IPS DF 6.9 (cell line): ENCODE data around the gene NDUFS7.

Experiments
- DNase-seq: peaks from one replicate; pipeline ENCODE4 v3.0.0-alpha.2; 2013; ENCODE audit warnings: low read depth, low spot score
- H3K27ac ChIP-seq: one replicate; pipeline ENCODE4 v1.5.1; 2013; ENCODE audit warnings: low read length, control low read depth
- H3K27me3 ChIP-seq: 2 replicates; pipeline ENCODE4 v1.6.1; 2013; ENCODE audit warnings: mild to moderate bottlenecking, low read length; ENCODE audit not compliant: control insufficient read depth, insufficient read depth
- H3K36me3 ChIP-seq: 2 replicates; pipeline ENCODE4 v1.6.1; 2013; ENCODE audit warnings: low read length; ENCODE audit not compliant: control insufficient read depth, insufficient read depth
- H3K4me1 ChIP-seq: 2 replicates; pipeline ENCODE4 v1.6.1; 2013; ENCODE audit warnings: low read length; ENCODE audit not compliant: control insufficient read depth, insufficient read depth
- H3K4me3 ChIP-seq: 2 replicates; pipeline ENCODE4 v1.5.1; 2013; ENCODE audit warnings: mild to moderate bottlenecking, low read length
- H3K9me3 ChIP-seq: 2 replicates; pipeline ENCODE4 v1.6.1; 2013; ENCODE audit warnings: low read length, inconsistent platforms; ENCODE audit not compliant: control insufficient read depth, insufficient read depth
- WGBS: extraction: QIAGEN DNeasy Blood & Tissue Kit; methylation state at CpG from one replicate; pipeline ENCODE4 v1.1.7; 2013; ENCODE audit warnings: mixed read lengths, missing lambda C conversion rate; ENCODE audit not compliant: insufficient read length, insufficient coverage; 5-methylcytosine and 5-hydroxymethylcytosine counted together

The NDUFS7 gene

DNA sequence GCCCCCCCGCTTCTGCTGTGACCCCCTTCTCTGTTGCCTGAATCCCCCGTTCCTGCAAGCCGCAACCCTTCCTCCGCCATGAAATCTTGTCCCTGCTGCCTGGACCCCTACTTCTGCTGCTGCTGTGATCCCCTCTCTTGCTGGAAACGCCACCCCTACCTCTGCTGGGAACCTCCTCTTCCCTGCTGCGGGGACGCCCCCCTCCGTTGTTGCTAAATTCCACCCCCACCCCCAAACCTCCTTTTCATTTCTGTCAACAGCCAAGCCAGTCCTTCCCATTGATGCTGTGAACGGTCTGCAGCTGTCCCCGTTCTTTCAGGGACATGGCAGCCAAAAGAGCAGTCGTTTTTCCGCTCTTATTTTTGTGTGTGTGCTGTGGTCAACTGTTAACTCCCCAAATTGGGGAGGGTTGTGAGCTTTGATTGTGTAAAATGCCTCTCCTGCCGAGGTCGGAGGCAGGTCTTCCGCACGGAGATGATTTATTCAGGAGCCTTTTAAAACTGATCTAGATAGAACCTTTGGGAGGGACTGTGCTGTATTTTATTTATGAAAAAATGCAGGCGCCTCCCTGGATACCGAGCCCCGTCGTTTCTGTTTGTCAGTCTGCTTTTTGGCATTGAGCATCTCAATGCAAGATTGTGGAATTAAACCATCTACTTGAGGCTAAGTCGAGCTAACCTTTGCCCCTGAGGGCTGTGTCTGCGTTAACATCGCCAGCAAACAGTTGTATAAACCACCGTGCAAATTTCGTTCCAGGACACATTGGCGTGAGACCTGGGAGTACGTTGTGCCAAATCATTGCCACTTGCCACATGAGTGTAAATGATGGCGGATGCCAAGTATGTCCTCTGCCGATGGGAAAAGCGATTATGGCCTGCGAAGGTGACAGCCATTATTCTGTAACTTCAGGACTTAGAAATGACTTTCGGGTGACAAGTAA is 27.9 kb upstream of the NDUFS7 start:
- no peaks in the 10 kb centered on the region for H3K4me1 ChIP-seq
- no peaks in the 10 kb centered on the region for H3K27me3 ChIP-seq
- peaks cover 12% of the 10 kb centered on the region for H3K36me3 ChIP-seq
- WGBS, result no CpG with 5 or more reads among the region's 32 CpGs
- no peak for DNase-seq
- H3K27ac ChIP-seq, result no peak overlapping the region
- H3K4me3 ChIP-seq, result peak overlapping the region; percentile 92; the same call in 1 of the 2 replicates
- no peaks in the 10 kb centered on the region for H3K9me3 ChIP-seq

DNA sequence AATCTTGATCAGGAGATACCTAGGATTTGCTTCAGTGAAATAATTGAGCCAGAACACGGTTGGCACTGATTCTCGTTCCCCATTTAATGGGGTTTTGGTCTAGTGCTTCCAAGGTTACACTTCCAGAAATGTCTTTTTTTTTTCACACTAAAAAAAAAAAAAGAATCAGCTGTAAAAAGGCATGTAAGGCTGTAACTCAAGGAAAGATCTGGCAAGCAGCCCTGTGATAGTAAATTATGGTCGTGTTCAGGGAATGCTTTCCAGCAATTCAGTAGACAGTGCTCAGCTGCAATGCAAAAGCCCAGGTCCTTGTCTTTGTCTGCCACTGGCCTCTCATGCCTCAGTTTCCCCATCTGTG is 27.2 kb upstream of the NDUFS7 start:
- Histone ChIP-seq H3K36me3 (peaks cover 12% of the 10 kb centered on the region), H3K4me1 (no peaks in the 10 kb centered on the region), H3K4me3 (no peak overlapping the region), H3K9me3 (no peaks in the 10 kb centered on the region), H3K27me3 (no peaks in the 10 kb centered on the region), H3K27ac (no peak overlapping the region)
- DNase-seq, result no peak
- WGBS, result no CpG with 5 or more reads among the region's 3 CpGs

DNA sequence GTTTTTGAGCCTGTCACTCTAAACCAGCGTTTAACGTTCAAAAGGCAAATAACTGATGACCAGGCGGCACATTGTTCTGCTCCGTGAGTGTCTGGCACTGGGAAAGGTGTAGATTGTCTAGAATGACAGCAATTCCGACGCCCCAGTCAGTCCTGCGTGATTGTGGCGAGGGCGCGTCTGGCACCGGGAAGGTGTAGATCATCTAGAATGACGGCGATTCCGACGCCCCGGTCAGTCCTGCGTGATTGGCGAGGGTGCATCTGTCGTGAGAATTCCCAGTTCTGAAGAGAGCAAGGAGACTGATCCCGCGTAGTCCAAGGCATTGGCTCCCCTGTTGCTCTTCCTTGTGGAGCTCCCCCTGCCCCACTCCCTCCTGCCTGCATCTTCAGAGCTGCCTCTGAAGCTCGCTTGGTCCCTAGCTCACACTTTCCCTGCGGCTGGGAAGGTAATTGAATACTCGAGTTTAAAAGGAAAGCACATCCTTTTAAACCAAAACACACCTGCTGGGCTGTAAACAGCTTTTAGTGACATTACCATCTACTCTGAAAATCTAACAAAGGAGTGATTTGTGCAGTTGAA is 26.1 kb upstream of the NDUFS7 start:
- Histone ChIP-seq H3K36me3 (peaks cover 15% of the 10 kb centered on the region), H3K4me1 (no peaks in the 10 kb centered on the region), H3K4me3 (no peak overlapping the region), H3K9me3 (no peaks in the 10 kb centered on the region), H3K27me3 (no peaks in the 10 kb centered on the region), H3K27ac (no peak overlapping the region)
- DNase-seq, result no peak
- WGBS, result no CpG with 5 or more reads among the region's 24 CpGs

DNA sequence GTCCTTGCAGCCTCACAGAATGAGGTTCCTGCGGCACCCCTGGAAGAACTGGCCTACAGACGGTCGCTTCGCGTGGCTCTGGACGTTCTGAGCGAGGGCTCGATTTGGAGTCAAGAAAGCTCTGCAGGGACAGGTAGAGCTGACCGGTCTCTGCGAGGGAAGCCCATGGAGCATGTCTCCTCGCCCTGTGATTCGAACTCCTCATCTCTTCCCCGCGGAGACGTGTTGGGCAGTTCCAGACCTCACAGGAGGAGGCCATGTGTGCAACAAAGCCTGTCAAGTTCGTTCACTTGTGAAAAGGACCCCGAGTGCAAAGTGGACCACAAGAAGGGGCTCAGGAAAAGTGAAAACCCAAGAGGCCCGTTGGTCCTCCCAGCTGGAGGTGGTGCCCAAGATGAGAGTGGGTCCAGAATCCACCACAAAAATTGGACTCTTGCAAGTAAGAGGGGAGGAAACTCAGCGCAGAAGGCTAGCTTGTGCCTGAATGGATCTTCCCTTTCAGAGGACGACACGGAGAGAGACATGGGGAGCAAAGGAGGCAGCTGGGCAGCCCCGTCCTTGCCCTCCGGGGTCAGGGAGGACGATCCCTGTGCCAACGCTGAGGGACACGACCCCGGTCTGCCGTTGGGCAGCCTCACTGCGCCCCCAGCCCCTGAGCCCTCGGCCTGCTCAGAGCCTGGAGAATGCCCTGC is 23.4 kb upstream of the NDUFS7 start:
- DNase-seq, result no peak
- H3K27ac ChIP-seq, result no peak overlapping the region
- H3K9me3 ChIP-seq, result no peaks in the 10 kb centered on the region
- no peak overlapping the region for H3K4me3 ChIP-seq
- H3K27me3 ChIP-seq, result no peaks in the 10 kb centered on the region
- no peaks in the 10 kb centered on the region for H3K4me1 ChIP-seq
- peaks cover 27% of the 10 kb centered on the region for H3K36me3 ChIP-seq
- no CpG with 5 or more reads among the region's 30 CpGs for WGBS

DNA sequence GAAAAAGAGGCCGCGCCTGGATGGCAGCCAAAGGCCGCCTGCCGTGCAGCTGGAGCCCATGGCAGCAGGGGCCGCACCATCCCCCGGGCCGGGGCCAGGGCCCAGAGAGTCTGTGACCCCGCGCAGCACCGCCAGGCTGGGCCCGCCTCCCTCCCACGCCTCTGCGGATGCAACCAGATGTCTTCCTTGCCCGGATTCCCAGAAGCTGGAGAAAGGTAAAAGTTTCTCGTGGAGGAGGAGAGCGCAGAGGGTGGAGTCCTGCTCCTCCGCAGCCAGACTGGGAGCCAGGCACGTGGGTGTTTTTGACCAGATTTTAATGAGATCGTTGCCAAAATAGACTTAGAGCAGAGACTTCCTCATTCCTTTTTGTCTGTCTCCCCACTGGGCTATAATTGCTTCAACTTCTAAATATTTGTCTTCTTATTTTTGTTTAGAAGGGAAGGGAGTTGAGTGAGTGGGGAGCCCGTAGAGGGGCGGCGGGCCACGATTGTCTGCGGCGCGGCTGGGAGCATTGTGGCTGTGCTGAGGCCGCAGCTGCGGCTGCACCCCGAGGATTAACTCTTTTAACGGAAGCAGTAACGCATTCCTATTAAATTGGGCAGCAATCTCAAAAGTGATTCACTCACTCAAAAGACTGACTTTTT is 22.8 kb upstream of the NDUFS7 start:
- no peak for DNase-seq
- Histone ChIP-seq H3K9me3 (no peaks in the 10 kb centered on the region), H3K4me1 (no peaks in the 10 kb centered on the region), H3K27ac (no peak overlapping the region), H3K4me3 (no peak overlapping the region), H3K27me3 (no peaks in the 10 kb centered on the region), H3K36me3 (peaks cover 33% of the 10 kb centered on the region)
- no CpG with 5 or more reads among the region's 31 CpGs for WGBS

DNA sequence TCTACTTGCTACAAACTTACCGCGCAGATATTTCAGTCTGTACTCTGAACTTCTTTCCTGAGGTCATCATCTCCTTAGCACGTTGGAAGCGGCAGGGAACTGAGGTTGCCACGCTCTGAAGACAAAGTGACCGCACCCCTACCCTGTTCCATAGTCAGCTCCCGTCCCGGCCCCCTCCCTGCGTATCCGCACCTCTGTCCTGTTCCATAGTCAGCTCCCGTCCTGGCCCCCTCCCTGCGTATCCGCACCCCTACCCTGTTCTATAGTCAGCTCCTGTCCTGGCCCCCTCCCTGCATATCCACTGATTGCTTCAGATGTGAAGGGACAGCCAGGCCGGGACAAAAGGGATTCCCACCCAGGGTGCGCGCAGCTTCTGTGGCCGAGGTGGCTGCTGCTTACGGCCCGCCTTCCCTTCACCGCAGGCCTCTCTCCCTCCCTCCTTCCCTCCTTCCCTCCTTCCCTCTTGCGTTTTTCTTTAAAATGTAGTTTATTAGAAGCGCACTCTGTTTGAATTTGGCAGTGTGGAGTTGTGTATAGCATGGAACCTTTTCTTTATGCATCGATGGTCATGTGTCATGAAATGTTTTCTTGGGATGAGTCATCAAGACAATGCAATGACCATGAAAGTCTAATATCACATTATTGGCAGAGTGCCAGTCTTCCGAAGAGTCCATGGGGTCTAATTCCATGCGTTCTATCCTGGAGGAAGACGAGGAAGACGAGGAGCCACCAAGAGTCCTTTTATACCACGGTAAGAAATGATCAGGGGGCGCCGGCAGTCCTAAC is 21.9 kb upstream of the NDUFS7 start:
- no peak for DNase-seq
- no peak overlapping the region for H3K4me3 ChIP-seq
- no peaks in the 10 kb centered on the region for H3K27me3 ChIP-seq
- H3K9me3 ChIP-seq, result no peaks in the 10 kb centered on the region
- no CpG with 5 or more reads among the region's 30 CpGs for WGBS
- no peak overlapping the region for H3K27ac ChIP-seq
- H3K36me3 ChIP-seq, result peaks cover 38% of the 10 kb centered on the region
- H3K4me1 ChIP-seq, result no peaks in the 10 kb centered on the region

DNA sequence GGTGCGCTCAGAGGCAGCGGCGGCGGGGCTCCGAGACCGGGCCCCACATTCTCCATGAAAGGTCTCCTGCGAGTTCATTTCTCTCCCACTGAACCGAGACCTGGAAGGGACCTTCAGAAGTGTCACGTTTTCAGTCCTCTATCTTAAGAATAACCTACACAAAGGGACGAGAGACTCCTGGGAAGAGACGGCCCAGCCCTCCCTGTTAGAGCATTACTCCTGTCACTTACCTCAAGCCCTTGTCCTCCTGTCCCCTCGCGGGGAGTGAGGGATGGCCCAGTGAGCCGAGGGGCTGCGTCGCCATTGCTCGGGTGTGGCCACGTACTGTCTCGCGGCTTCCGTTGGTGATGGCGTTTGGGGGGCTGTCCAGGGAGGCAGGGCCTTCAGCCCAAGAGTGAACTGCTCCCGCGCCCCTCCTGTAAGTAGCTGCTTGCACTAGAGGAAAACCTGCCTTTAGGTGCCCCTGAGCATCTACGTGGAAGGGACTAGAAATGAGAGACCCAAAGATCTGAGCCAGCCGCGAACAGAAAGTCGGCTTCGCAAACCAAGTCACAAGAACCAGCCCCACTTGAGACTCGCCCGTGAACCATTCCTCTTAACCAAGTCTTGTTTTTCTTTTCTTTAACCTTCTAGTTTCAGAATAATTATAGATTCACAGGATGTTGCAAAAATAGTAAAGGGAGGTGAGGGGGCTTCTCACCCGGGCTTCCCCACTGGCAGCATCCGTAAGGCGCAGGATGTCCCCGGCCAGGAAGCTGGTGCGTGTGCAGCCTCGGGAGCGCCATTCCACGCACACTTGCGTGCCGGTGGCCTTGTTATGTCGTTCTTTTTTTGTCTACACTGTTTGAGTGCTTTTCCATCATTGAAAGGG is 21.1 kb upstream of the NDUFS7 start:
- no peak for DNase-seq
- Histone ChIP-seq H3K4me1 (no peaks in the 10 kb centered on the region), H3K4me3 (no peak overlapping the region), H3K36me3 (peaks cover 42% of the 10 kb centered on the region), H3K9me3 (no peaks in the 10 kb centered on the region), H3K27me3 (no peaks in the 10 kb centered on the region), H3K27ac (no peak overlapping the region)
- no CpG with 5 or more reads among the region's 42 CpGs for WGBS

DNA sequence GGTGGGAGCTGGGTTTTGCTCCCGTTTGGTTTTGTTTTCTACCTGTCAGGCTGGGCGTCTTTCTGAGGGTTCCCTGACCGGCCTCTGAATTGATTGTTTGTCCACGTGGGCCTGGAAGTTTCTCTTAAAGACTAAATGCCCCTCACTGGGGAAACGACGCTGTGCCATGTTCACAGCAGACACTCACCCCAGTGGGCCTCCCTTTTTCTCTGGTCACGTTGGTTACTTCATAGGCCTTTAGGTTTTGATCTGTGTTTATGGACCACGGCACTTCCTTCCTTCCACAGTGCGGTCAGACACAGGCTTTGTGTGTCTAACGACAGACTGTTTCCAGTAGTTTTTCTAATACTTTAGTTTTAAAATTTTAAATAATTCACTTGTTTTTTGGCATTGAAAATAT is 20.1 kb upstream of the NDUFS7 start:
- Histone ChIP-seq H3K4me1 (no peaks in the 10 kb centered on the region), H3K27me3 (no peaks in the 10 kb centered on the region), H3K9me3 (no peaks in the 10 kb centered on the region), H3K36me3 (peaks cover 41% of the 10 kb centered on the region), H3K4me3 (no peak overlapping the region), H3K27ac (no peak overlapping the region)
- no peak for DNase-seq
- WGBS, result no CpG with 5 or more reads among the region's 10 CpGs

DNA sequence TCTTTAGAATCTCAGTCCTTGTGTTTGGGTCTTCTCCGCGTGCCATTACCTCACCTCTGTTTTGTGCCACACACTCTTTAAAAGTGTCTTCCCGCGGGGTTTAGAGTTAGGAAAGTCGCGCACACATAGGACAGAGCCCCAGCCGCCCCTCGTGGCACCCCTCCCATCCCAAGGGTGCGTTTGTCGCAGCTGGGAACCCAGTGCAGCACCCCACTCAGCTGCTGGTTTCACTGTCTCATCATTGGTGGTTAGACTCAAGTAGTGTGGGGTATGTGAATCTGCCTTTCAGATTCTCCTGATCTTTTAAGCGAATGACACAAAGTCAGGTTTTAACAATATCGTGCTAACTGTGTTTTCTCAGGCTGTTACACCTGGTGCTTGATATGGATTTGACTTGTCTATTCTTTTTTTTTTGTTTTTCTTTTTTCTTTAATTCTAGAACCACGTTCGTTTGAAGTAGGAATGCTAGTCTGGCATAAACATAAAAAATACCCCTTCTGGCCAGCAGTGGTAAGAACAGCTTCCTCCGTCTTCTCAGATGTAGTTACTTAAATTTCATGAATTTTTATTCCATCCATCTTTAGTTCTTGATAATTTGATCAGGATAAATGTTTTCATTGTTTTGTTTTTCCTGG is 19.5 kb upstream of the NDUFS7 start:
- Histone ChIP-seq H3K4me3 (no peak overlapping the region), H3K9me3 (no peaks in the 10 kb centered on the region), H3K36me3 (peaks cover 42% of the 10 kb centered on the region), H3K4me1 (no peaks in the 10 kb centered on the region), H3K27me3 (no peaks in the 10 kb centered on the region), H3K27ac (no peak overlapping the region)
- WGBS, result no CpG with 5 or more reads among the region's 15 CpGs
- no peak for DNase-seq
